ENCODE measurements around the gene KIF27. TPM values are rescaled to one million over a fixed set of nuclear protein-coding genes. Genes with fewer than 3 reads are reported as not detected.
A peak's percentile ranks its signal among the peaks of the same experiment; 100 is the strongest.
"Not testable (repeated sequence)": the region's sequence is repeated elsewhere in the genome, so short reads cannot be mapped to it uniquely, and the experiment has no call there.

Gene KIF27
- total and polyA plus RNA-seq, 7 donors = 0.23 to 7.8 (median 3.4) TPM; not detected in 1

- Histone ChIP-seq H3K4me3 (no peak overlapping the region), H3K9me3 (no peaks in the 10 kb centered on the region), H3K4me1 (peaks cover 0 to 26% (median 18%) of the 10 kb centered on the region in 4 donors), H3K27me3 (no peaks in the 10 kb centered on the region), H3K27ac (peak overlapping the region in 2 of 4 donors; percentile 17 to 25), H3K36me3 (peaks cover 0 to 5% (median 0%) of the 10 kb centered on the region in 4 donors)
- 75 to 81% methylated on average over 4 of the region's 4 CpGs for WGBS, 2 donors
- TF ChIP-seq POLR2AphosphoS5 (IDR thresholded peaks at IDR 0.05) = peak in 1 of 4 donors; percentile 26
- TF ChIP-seq POLR2A (IDR thresholded peaks at IDR 0.05) = no peak
- intact Hi-C loops (cut with DNase I) = no loop called here
- DNase-seq = no peak
These were observed 37.8 kb upstream of the KIF27 start for GRCh38 chr9:83959061-83959460.

GRCh38 chr9:83957248-83957513, 35.9 kb upstream of the KIF27 start:
- DNase-seq = no peak
- Histone ChIP-seq H3K36me3 (peaks cover 0 to 23% (median under 1%) of the 10 kb centered on the region in 4 donors), H3K4me3 (peak overlapping the region; percentile 63 to 85 (median 76)), H3K4me1 (peaks cover 0 to 26% (median 18%) of the 10 kb centered on the region in 4 donors), H3K9me3 (no peaks in the 10 kb centered on the region), H3K27me3 (no peaks in the 10 kb centered on the region), H3K27ac (peak overlapping the region; percentile 79 to 84 (median 82))
- TF ChIP-seq POLR2A (IDR thresholded peaks at IDR 0.05) (no peak), CTCF (IDR thresholded peaks at IDR 0.05) (no peak), EP300 (IDR thresholded peaks at IDR 0.05) (no peak), POLR2AphosphoS5 (IDR thresholded peaks at IDR 0.05) (no peak)
- intact Hi-C loops (cut with DNase I) = loop anchor here (2.0 kb wide), 1 partner anchor 24 kb away; the partner anchor contains the start of genes HNRNPK and RMI1
- WGBS, 2 donors = 20 to 62% methylated on average over 4 of the region's 4 CpGs

- Histone ChIP-seq H3K4me3 (peak overlapping the region; percentile 63 to 85 (median 76)), H3K36me3 (peaks cover 0 to 28% (median 4%) of the 10 kb centered on the region in 4 donors), H3K9me3 (no peaks in the 10 kb centered on the region), H3K27ac (peak overlapping the region; percentile 79 to 84 (median 82)), H3K4me1 (peaks cover 0 to 26% (median 18%) of the 10 kb centered on the region in 4 donors), H3K27me3 (no peaks in the 10 kb centered on the region)
- WGBS, 2 donors = 1 to 3% methylated on average over 57 of the region's 57 CpGs
- peak; percentile 85 for DNase-seq
- intact Hi-C loops (cut with DNase I) = loop anchor here (2.0 kb wide), 1 partner anchor 24 kb away; the partner anchor contains the start of genes HNRNPK and RMI1
- TF ChIP-seq EP300 (IDR thresholded peaks at IDR 0.05) = no peak
- no peak for TF ChIP-seq POLR2A (IDR thresholded peaks at IDR 0.05)
- TF ChIP-seq CTCF (IDR thresholded peaks at IDR 0.05) = no peak
- TF ChIP-seq POLR2AphosphoS5 (IDR thresholded peaks at IDR 0.05) = peak in 2 of 4 donors; percentile 52 to 59
These were observed 35.4 kb upstream of the KIF27 start for GRCh38 chr9:83956436-83957247.

GRCh38 chr9:83956086-83956435, 34.8 kb upstream of the KIF27 start:
- intact Hi-C loops (cut with DNase I) = loop anchor here (2.0 kb wide), 1 partner anchor 25 kb away; the partner anchor contains the start of genes HNRNPK and RMI1
- peak overlapping the region; percentile 63 to 85 (median 76) for H3K4me3 ChIP-seq
- TF ChIP-seq CTCF (IDR thresholded peaks at IDR 0.05) (no peak), POLR2AphosphoS5 (IDR thresholded peaks at IDR 0.05) (no peak)
- H3K36me3 ChIP-seq = peaks cover 0 to 34% (median 4%) of the 10 kb centered on the region in 4 donors
- no peaks in the 10 kb centered on the region for H3K9me3 ChIP-seq
- peaks cover 0 to 26% (median 18%) of the 10 kb centered on the region in 4 donors for H3K4me1 ChIP-seq
- H3K27me3 ChIP-seq = no peaks in the 10 kb centered on the region
- WGBS, 2 donors = 10 to 28% methylated on average over 23 of the region's 23 CpGs
- no peak for DNase-seq
- H3K27ac ChIP-seq = peak overlapping the region; percentile 79 to 84 (median 82)

GRCh38 chr9:83948096-83948495, 26.9 kb upstream of the KIF27 start:
- not testable (repeated sequence) for H3K4me1 ChIP-seq, H3K27me3 ChIP-seq
- WGBS, 2 donors = 97 to 98% methylated on average over 38 to 39 of the region's 39 CpGs

More at GRCh38 chr9:83948096-83948495, 26.9 kb upstream of the KIF27 start:
- peaks cover 0 to 68% (median 4%) of the 10 kb centered on the region in 4 donors for H3K36me3 ChIP-seq
- DNase-seq; H3K9me3 ChIP-seq; H3K27ac ChIP-seq; intact Hi-C loops (cut with DNase I); H3K4me3 ChIP-seq: not testable (repeated sequence)

Data from sigmoid colon (tissue), 7 donors.